ENCODE measurements around the gene WSB1. TPM values are rescaled to one million over a fixed set of nuclear protein-coding genes. Genes with fewer than 3 reads are reported as not detected.

The WSB1 gene
- total and polyA plus RNA-seq, 10 of the 15 experiments (the other 5 are each of a cell fraction or from before 2014, with no cell fraction given), result 26.6 to 458 (median 101) TPM

- TF ChIP-seq CUX1 (IDR thresholded peaks at IDR 0.05; ENCODE audit: insufficient replicate concordance, low read depth, low read length) (no peak), ZBED1 (IDR thresholded peaks at IDR 0.05; ENCODE audit: borderline replicate concordance) (no peak), NFYA (IDR thresholded peaks at IDR 0.05; ENCODE audit: borderline replicate concordance, low read depth, low read length) (no peak), POLR2A (IDR thresholded peaks at IDR 0.05; ENCODE audit: low read depth, low read length) (no peak), POLR2AphosphoS2 (IDR thresholded peaks at IDR 0.05; ENCODE audit: low read depth, low read length) (no peak), PML (IDR thresholded peaks at IDR 0.05; ENCODE audit: low read length) (no peak), HDAC2 (IDR thresholded peaks at IDR 0.05) (no peak), RFX5 (IDR thresholded peaks at IDR 0.05; ENCODE audit: low read depth, low read length) (no peak), NBN (IDR thresholded peaks at IDR 0.05) (no peak), TARDBP (IDR thresholded peaks at IDR 0.05; ENCODE audit: borderline replicate concordance) (no peak), HCFC1 (IDR thresholded peaks at IDR 0.05; ENCODE audit: low read length) (no peak), CHD1 (IDR thresholded peaks at IDR 0.05; ENCODE audit: low read depth, low read length) (no peak), SRF (IDR thresholded peaks at IDR 0.05; ENCODE audit: low read depth in 2 of 2, low read length in 2 of 2) (no peak), ZNF384 (IDR thresholded peaks at IDR 0.05; ENCODE audit: borderline replicate concordance, low read depth, low read length) (no peak), E2F8 (IDR thresholded peaks at IDR 0.05; ENCODE audit: low read depth, partially characterized antibody) (no peak), FOXK2 (IDR thresholded peaks at IDR 0.05) (no peak), BCLAF1 (IDR thresholded peaks at IDR 0.05) (no peak), FOS (IDR thresholded peaks at IDR 0.05; ENCODE audit: borderline replicate concordance, extremely low read depth, insufficient read length) (no peak), ZNF274 (IDR thresholded peaks at IDR 0.05; ENCODE audit: insufficient read depth, insufficient read length) (no peak), RAD51 (IDR thresholded peaks at IDR 0.05) (no peak), STAT1 (conservative IDR thresholded peaks at IDR 0.05) (no peak)
- TF ChIP-seq, protein P1, sequence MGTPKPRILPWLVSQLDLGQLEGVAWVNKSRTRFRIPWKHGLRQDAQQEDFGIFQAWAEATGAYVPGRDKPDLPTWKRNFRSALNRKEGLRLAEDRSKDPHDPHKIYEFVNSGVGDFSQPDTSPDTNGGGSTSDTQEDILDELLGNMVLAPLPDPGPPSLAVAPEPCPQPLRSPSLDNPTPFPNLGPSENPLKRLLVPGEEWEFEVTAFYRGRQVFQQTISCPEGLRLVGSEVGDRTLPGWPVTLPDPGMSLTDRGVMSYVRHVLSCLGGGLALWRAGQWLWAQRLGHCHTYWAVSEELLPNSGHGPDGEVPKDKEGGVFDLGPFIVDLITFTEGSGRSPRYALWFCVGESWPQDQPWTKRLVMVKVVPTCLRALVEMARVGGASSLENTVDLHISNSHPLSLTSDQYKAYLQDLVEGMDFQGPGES (IDR thresholded peaks at IDR 0.05), result no peak
These were observed 48.7 kb upstream of the WSB1 start (continued) for GRCh38 chr17:27245230-27245696.

Data from GM12878 (cell line).